GM21423 (cell line): ENCODE data around the gene PDGFRB.

Source experiments
- ATAC-seq: cut with Tn5 transposase; IDR thresholded peaks from one replicate; pipeline ENCODE4 v1.9.1; 2021; ENCODE audit warnings: mild to moderate bottlenecking, moderate library complexity; ENCODE audit not compliant: unreplicated experiment

The PDGFRB gene

DNA sequence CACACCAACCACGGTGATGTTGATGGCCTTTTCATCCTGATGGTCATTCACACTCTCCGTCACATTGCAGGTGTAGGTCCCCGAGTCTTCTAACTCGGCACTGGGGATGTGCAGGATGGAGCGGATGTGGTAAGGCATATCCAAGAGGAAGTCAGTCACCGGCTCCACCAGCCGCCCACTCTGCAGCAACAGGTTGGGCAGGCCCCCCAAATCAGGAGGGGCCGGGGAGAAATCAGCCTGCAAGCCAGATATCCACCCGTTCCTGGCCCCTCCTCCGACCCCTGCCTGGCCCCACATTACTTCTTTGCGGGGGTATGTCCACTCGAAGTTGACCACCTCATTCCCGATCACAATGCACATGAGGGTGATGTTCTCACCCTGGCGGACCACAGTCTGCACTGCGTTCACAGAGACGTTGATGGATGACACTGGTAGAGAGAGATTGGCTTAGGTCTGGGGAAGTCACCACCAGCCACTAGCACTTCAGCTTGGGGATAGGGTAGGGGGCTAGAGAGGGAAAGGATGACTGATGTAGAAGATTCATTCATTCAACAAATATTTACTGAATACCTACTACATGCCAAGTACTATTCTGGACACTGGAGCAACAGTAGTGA is 22.0 kb downstream of the PDGFRB start:
- no peak for ATAC-seq

GRCh38 chr5:150132740-150133139 is 22.9 kb downstream of the PDGFRB start:
- ATAC-seq = no peak

DNA sequence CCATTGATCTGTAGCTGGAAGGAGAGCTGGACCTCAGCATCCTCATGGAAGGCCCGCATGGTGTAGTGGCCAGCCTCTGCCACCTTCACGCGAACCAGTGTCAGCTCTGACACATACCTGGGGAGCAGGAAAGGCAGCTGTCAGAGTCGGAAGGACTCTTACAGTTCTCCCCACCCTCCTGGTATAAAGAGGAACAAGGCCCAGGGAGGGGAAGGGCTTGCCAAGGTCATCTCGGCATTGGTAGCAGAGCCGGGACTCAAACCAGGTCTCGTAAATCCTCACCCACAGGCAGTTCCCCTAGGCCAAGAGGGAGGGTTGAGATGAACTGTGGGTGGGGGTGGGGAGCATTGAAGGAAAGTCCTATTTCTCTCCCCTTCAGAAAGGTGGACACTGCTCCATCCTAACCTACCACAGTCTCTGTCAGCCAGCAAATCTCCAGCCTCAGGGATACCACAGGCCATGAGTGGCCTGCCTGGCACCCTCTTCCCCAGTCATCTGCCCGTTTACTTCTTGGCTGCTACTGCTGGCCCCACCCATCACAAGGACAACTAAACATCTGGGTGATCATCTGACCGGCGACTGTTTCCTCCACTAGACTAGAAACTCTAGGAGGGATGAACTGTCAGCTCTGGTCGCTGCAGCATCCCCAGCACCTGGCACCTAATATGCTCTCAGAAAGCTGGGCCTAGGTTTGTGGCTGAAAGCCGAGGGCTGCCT is 23.5 kb downstream of the PDGFRB start:
- ATAC-seq = no peak

- no peak for ATAC-seq
These were observed 24.2 kb downstream of the PDGFRB start for GRCh38 chr5:150131461-150131860.

DNA sequence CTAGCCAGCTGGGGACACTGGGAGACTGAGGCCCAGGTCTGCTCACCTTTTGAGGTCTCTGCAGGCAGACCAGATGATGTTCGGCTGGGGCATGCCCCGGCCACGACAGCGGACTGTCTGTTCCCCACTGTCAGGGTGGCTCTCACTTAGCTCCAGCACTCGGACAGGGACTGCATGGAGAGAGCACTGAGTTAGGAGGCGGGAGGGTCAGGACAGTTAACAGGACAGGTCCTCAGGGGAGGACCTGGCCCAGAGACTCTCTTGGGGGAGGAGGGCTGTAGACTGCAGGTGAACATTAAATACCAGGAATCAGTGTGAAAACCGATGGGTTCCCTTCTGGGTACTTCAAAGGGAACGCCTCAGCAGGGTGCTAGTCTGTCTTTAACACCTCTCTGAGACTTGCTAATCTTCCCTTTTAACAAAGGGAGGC is 25.1 kb downstream of the PDGFRB start:
- no peak for ATAC-seq

DNA sequence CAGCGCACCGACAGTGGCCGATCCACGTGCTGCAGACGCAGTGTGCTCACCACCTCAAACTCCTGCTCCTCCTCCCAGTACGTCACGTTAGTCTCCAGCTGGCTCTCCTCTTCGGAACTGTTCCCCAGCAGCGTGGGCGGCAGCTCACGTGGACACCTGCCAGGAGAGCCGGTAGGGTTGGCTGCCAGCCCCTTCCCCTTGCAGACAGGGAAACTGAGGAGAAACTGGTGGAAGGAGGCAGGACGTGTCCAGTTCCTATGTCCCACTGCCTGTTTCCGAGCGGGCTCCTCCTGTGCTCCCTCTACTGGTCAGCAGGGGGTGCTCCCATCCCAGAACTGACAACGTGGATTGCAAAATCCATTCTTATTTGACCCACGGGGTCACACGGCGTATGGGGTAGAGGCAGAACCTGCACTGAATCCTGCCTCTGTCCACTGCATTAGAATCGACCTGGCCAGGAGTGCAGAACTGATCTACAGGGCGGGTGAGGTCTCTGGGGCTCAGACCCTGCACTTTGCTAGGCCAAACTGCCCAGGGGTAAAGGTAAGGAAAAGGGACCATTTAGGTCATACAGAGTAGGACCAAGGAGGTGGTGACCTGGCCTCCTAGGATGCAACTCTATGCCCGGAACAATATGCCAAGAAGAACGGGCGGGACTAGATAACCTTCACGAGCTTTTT is 25.7 kb downstream of the PDGFRB start:
- ATAC-seq = peak; percentile 54

GRCh38 chr5:150129454-150129812 is 26.2 kb downstream of the PDGFRB start:
- no peak for ATAC-seq

GRCh38 chr5:150126921-150127265 is 28.8 kb downstream of the PDGFRB start:
- no peak for ATAC-seq

DNA sequence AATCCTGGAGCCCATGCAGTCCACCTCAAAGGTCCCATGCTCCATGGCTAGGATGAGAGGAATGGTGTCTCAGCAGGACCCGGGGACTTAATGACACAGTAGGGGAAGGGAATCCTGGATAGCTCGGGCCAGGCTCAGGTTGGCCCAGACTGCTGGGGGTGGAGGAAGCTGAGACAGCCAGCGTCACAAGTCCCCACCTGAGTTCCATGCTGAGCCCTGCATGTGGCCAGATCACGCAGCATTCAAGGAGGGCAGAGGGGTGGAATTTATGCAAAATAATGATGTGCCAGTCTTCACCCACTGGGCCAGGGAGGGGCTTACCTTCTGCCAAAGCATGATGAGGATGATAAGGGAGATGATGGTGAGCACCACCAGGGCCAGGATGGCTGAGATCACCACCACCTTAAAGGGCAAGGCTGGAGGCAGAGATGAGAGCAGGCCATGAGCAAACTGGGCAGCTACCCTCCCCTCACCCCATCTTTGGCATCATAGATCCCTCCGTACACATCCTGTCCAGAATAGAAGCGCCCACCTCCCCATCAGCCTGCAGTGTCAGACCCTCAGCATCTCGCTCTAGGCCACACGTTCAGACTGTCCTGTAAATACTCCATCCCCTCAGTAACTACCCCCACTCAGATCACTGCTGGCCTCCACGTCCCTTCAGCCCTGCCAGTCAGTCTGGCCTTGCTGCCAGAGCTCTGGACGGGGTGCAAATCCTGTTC is 29.3 kb downstream of the PDGFRB start:
- no peak for ATAC-seq

DNA sequence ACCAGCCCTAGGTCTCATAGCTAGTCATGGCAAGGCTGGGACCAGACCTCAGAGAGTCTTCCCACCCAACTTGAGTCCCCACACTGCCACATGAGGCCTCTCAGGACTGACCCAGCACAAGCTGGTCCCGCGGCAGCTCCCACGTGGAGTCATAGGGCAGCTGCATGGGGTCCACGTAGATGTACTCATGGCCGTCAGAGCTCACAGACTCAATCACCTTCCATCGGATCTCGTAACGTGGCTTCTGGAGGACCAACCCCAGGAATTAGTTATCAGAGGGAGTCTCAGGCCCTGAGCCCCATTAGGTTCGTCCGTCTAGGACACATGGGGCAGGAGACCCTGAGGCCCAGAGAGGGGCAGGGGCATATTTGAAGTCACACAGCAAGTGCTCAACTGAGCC is 30.3 kb downstream of the PDGFRB start:
- no peak for ATAC-seq

DNA sequence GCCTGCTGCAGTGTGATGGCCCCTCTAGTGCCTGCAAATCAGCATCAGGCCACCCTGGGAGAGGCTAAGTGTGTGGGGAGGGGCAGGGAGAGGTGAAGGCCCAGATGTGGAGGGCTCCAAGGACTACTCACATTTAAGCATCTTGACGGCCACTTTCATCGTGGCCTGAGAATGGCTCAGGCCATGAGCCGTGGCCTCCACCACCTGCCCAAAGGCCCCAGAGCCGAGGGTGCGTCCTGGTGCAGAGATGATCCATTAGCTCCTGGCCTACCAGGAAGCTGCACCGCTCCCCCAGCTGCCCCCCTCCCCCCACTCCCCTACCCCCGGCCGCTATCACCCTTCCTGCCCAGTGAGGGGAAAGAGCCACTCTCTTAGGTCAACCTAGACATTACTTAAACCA is 31.0 kb downstream of the PDGFRB start:
- ATAC-seq = no peak

DNA sequence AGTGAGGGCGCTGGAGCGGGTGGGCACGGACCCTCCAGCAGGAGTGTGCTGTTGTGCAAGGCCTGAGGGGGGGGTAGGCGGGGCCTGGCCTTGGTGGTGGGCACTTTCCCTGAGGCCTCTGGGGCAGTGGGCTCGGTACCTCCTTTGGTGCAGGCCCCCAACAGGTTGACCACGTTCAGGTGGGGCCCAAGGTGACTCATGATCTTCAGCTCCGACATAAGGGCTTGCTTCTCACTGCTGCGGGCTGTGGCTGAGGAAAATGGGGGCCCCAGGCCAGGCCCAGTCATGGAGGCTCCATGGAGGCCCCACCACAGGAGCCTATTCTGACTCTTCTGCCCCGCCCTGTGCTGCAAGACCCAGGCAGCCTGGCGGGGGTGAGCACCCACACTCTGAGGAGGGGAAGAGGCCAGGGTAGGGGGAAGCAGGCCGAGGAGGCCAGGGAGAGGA is 31.5 kb downstream of the PDGFRB start:
- no peak for ATAC-seq

- ATAC-seq = no peak
These were observed 32.1 kb downstream of the PDGFRB start for GRCh38 chr5:150123542-150123941.

GRCh38 chr5:150122536-150123481 is 32.8 kb downstream of the PDGFRB start:
- ATAC-seq = no peak

GRCh38 chr5:150122158-150122510 is 33.5 kb downstream of the PDGFRB start:
- no peak for ATAC-seq

GRCh38 chr5:150121448-150122157 is 34.0 kb downstream of the PDGFRB start:
- ATAC-seq = no peak

GRCh38 chr5:150120617-150121447 is 34.8 kb downstream of the PDGFRB start:
- no peak for ATAC-seq

DNA sequence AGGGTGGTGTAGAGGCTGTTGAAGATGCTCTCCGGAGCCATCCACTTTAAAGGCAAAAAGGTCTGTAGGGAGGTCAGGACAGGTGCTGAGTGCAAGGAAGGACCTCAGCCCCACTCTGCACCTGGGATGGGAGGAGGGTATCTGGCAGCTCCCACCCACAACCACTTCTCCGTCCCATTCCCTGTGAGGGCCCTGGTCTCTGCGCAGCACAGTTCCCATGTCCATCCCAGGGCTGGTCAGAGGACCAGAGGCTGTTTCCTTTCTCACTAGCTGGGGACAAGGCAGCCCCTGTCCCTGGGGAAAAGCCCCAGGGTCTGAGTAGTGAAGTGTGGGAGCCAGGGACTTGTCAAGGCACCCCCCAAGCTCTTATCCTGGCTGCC is 35.6 kb downstream of the PDGFRB start:
- ATAC-seq = no peak

GRCh38 chr5:150119421-150120061 is 36.1 kb downstream of the PDGFRB start:
- no peak for ATAC-seq
